Measurements from ENCODE around the gene TMEM185A. TPM values are rescaled to one million over a fixed set of nuclear protein-coding genes. Genes with fewer than 3 reads are reported as not detected.
"Not testable (repeated sequence)": the region's sequence is repeated elsewhere in the genome, so short reads cannot be mapped to it uniquely, and the experiment has no call there.

TMEM185A gene
- polyA plus RNA-seq, 1 donor = 35.1 TPM

DNA sequence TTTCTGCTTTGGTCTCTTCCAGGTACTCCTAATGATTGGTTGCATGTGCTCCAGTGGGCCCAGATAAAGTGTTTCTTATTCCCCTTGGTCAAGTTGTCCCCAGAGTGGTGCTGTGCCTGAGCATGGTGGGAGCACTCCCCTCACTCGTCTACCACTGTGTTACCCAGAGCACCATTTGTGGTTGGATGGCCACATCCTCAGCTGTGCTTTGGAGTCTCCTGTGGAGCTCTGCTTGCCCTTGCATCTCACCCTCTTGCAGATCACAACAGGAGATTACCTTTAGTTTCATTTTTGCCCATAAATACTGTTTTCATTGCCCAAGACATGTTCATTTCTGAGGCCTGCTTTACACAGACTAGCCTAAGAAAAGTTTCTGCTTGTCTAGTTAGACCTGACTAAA, 81.1 kb downstream of the TMEM185A start:
- not testable (repeated sequence) for DNase-seq

DNA sequence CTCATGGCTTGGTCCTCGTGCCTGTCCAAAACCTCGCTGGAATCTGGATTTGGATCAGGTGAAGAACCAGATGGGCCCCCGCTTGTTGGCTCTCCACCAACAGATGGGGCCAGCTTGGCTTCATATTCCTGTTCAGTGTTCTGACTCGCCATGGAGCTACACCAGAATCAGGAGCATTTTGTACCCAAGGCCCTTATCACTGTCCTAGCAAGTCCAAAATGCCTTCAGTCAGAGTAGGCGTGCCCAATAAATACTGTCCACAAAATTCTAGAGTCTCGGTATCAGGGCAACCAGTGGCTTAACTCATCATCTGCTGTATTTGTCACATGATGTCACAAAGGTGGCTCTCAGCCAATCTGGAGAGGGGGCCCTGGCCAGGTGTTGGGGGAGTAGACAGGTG, 81.9 kb downstream of the TMEM185A start, which contains the start of gene HSFX3:
HSFX3 (minus strand) TSS at position 224 of the 400 bp plus-strand sequence; CDS start at position 152, 72 bp downstream.
- DNase-seq = not testable (repeated sequence)

DNA sequence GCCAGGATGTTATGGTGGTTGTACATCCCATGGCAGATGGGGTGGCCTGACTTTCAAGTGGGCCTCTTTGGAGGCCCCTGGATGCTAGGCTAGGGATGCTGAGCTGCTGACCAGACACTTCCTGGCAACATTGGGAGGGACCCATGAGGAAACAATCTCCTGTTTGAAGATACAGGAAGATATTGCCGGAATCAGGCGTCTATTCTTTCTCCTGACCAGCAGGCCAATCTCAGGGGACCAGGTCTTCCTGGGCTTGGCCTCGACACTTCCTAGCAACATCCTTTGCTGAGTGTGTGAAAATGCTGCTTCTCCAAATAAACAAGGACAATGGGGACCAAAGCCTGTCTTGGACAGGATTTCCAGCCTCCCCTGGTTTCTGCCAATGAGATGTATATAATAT, 83.8 kb downstream of the TMEM185A start:
- DNase-seq = not testable (repeated sequence)

DNA sequence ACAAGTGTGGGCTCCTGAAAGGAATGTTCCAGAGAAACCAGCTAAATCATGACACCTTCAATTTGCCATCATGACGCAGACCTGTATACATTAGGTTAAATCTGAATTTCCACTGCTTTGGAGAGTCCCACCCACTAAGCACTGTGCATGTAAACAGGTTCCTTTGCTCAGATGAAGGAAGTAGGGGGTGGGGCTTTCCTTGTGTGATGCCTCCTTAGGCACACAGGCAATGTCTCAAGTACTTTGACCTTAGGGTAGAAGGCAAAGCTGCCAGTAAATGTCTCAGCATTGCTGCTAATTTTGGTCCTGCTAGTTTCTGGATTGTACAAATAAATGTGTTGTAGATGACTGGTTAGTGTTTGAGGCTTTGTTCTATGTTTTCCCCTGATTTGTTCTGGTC, 84.6 kb downstream of the TMEM185A start:
- not testable (repeated sequence) for DNase-seq

Other genes starting within 250 kb of the TMEM185A start
- 27.5 TPM for gene IDS, start 126.5 kb downstream of the TMEM185A start, polyA plus RNA-seq (ENCODE audit: insufficient read length)
- 21.6 TPM for gene EOLA1, start 90.8 kb downstream of the TMEM185A start, polyA plus RNA-seq (ENCODE audit: insufficient read length)
- 0.77 TPM for gene HSFX3, start 81.9 kb downstream of the TMEM185A start, polyA plus RNA-seq (ENCODE audit: insufficient read length)
- not detected for gene MAGEA9B, start 44.3 kb downstream of the TMEM185A start, polyA plus RNA-seq (ENCODE audit: insufficient read length)
- 0.46 TPM for gene HSFX2, start 36.5 kb downstream of the TMEM185A start, polyA plus RNA-seq (ENCODE audit: insufficient read length)
- not detected for gene MAGEA11, start 80.3 kb upstream of the TMEM185A start, polyA plus RNA-seq (ENCODE audit: insufficient read length)
- 2.1 TPM for gene HSFX1, start 142.3 kb upstream of the TMEM185A start, polyA plus RNA-seq (ENCODE audit: insufficient read length)
- not detected for gene MAGEA9, start 150.1 kb upstream of the TMEM185A start, polyA plus RNA-seq (ENCODE audit: insufficient read length)
- 0.10 TPM for gene MAGEA8, start 249.4 kb upstream of the TMEM185A start, polyA plus RNA-seq (ENCODE audit: insufficient read length)